ENCODE results near the gene RUBCNL. TPM values are rescaled to one million over a fixed set of nuclear protein-coding genes. Genes with fewer than 3 reads are reported as not detected.

The RUBCNL gene
- total and polyA plus RNA-seq, 2 experiments from 2014 or later = 4.2 to 5.9 TPM

DNA sequence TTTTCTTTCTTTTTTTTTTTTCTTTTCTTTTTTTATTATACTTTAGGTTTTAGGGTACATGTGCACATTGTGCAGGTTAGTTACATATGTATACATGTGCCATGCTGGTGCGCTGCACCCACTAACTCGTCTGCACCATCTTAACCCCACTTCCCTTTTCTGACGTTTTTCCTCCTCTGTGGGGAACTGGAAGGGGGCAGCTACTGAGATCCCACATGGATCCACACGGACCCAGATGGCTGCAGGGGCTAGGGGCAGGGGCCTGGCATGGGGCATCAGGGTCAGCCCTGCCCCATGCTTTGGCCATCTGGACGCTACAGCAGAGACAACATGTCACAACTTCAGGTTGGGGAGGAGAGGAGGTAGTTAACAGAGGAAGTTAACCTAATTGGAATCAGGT, 54.3 kb downstream of the RUBCNL start (continued):
- TF ChIP-seq, protein P1, sequence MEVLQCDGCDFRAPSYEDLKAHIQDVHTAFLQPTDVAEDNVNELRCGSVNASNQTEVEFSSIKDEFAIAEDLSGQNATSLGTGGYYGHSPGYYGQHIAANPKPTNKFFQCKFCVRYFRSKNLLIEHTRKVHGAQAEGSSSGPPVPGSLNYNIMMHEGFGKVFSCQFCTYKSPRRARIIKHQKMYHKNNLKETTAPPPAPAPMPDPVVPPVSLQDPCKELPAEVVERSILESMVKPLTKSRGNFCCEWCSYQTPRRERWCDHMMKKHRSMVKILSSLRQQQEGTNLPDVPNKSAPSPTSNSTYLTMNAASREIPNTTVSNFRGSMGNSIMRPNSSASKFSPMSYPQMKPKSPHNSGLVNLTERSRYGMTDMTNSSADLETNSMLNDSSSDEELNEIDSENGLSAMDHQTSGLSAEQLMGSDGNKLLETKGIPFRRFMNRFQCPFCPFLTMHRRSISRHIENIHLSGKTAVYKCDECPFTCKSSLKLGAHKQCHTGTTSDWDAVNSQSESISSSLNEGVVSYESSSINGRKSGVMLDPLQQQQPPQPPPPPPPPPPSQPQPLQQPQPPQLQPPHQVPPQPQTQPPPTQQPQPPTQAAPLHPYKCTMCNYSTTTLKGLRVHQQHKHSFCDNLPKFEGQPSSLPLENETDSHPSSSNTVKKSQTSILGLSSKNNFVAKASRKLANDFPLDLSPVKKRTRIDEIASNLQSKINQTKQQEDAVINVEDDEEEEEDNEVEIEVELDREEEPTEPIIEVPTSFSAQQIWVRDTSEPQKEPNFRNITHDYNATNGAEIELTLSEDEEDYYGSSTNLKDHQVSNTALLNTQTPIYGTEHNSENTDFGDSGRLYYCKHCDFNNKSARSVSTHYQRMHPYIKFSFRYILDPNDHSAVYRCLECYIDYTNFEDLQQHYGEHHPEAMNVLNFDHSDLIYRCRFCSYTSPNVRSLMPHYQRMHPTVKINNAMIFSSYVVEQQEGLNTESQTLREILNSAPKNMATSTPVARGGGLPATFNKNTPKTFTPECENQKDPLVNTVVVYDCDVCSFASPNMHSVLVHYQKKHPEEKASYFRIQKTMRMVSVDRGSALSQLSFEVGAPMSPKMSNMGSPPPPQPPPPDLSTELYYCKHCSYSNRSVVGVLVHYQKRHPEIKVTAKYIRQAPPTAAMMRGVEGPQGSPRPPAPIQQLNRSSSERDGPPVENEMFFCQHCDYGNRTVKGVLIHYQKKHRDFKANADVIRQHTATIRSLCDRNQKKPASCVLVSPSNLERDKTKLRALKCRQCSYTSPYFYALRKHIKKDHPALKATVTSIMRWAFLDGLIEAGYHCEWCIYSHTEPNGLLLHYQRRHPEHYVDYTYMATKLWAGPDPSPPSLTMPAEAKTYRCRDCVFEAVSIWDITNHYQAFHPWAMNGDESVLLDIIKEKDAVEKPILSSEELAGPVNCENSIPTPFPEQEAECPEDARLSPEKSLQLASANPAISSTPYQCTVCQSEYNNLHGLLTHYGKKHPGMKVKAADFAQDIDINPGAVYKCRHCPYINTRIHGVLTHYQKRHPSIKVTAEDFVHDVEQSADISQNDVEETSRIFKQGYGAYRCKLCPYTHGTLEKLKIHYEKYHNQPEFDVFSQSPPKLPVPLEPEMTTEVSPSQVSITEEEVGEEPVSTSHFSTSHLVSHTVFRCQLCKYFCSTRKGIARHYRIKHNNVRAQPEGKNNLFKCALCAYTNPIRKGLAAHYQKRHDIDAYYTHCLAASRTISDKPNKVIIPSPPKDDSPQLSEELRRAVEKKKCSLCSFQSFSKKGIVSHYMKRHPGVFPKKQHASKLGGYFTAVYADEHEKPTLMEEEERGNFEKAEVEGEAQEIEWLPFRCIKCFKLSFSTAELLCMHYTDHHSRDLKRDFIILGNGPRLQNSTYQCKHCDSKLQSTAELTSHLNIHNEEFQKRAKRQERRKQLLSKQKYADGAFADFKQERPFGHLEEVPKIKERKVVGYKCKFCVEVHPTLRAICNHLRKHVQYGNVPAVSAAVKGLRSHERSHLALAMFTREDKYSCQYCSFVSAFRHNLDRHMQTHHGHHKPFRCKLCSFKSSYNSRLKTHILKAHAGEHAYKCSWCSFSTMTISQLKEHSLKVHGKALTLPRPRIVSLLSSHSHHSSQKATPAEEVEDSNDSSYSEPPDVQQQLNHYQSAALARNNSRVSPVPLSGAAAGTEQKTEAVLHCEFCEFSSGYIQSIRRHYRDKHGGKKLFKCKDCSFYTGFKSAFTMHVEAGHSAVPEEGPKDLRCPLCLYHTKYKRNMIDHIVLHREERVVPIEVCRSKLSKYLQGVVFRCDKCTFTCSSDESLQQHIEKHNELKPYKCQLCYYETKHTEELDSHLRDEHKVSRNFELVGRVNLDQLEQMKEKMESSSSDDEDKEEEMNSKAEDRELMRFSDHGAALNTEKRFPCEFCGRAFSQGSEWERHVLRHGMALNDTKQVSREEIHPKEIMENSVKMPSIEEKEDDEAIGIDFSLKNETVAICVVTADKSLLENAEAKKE (CRISPR knock-in tag; IDR thresholded peaks at IDR 0.05) = no peak
- TF ChIP-seq EZH2 (IDR thresholded peaks at IDR 0.05; ENCODE audit: low read depth, unreplicated experiment) (no peak), CREB1 (CRISPR knock-in tag; IDR thresholded peaks at IDR 0.05; ENCODE audit: low read depth) (no peak), NANOG (IDR thresholded peaks at IDR 0.05; ENCODE audit: borderline replicate concordance) (no peak), ZNF331 (CRISPR knock-in tag; IDR thresholded peaks at IDR 0.05; ENCODE audit: low read depth) (no peak), POLR2AphosphoS5 (IDR thresholded peaks at IDR 0.05; ENCODE audit: low read depth) (no peak)
- TF ChIP-seq, protein P2, sequence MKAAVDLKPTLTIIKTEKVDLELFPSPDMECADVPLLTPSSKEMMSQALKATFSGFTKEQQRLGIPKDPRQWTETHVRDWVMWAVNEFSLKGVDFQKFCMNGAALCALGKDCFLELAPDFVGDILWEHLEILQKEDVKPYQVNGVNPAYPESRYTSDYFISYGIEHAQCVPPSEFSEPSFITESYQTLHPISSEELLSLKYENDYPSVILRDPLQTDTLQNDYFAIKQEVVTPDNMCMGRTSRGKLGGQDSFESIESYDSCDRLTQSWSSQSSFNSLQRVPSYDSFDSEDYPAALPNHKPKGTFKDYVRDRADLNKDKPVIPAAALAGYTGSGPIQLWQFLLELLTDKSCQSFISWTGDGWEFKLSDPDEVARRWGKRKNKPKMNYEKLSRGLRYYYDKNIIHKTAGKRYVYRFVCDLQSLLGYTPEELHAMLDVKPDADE (IDR thresholded peaks at IDR 0.05) = no peak

DNA sequence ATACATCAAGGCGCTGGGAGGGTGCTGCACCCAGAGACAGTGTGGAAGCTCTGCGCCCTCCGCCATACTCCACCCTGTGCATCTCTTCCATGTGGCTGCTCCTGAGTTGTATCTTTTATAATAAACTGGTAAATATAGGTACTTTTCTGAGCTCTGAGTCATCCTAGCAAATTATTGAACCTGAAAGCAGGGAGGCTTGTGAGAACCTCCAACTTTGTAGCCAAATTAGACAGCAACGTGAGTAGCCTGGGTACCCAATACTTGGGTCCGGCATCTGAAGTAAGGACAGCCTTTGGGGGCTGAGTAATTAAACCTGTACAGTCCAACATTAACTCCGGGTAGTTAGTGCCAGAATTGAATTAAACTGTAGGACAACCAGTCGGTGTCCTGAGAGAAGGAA, 57.4 kb downstream of the RUBCNL start:
- H3K27ac Mint-ChIP-seq = no peak overlapping the region
- no peaks in the 10 kb centered on the region for H3K27me3 ChIP-seq (ENCODE audit: insufficient read depth)
- H3K36me3 Mint-ChIP-seq (ENCODE audit: low read depth) = no peaks in the 10 kb centered on the region
- no peaks in the 10 kb centered on the region for H3K79me2 ChIP-seq (replicated peaks; ENCODE audit: insufficient read depth)
- no peak for TF ChIP-seq NANOG (IDR thresholded peaks at IDR 0.05; ENCODE audit: borderline replicate concordance)
- no peaks in the 10 kb centered on the region for H3K9me3 Mint-ChIP-seq
- 0 out of 2 replicates have a peak overlapping the region, but pooled peaks have one; percentile 5 for H2AFZ ChIP-seq
- no peaks in the 10 kb centered on the region; the same call in 1 of the 2 replicates for H3K9me2 ChIP-seq (ENCODE audit: insufficient read depth)
- ATAC-seq (no peak), DNase-seq (ENCODE audit: low spot score) (no peak)
- H3K27me3 Mint-ChIP-seq (ENCODE audit: insufficient read depth, low read depth, poor library complexity) = peaks cover 2% of the 10 kb centered on the region
- peaks cover 3% of the 10 kb centered on the region; the same call in 1 of the 2 replicates for H3K4me1 ChIP-seq (ENCODE audit: insufficient read depth)
- H3K4me3 ChIP-seq = no peak overlapping the region
- H3K4me2 ChIP-seq = no peak overlapping the region
- no peak overlapping the region for H3K4me3 Mint-ChIP-seq
- no peaks in the 10 kb centered on the region for H3K36me3 ChIP-seq (ENCODE audit: insufficient read depth)
- peaks cover 6% of the 10 kb centered on the region for H3K4me1 Mint-ChIP-seq
- no peak overlapping the region for H3K27ac ChIP-seq (ENCODE audit: low read depth)
- H4K20me1 ChIP-seq (replicated peaks; ENCODE audit: insufficient read depth) = no peaks in the 10 kb centered on the region
- no peaks in the 10 kb centered on the region for H3F3A ChIP-seq (replicated peaks; ENCODE audit: low read depth)
